ENCODE results near the gene ABCA12.

- TF ChIP-seq CTCF (conservative IDR thresholded peaks at IDR 0.05) (no peak), ZFX (IDR thresholded peaks at IDR 0.05) (no peak)
Observed at GRCh38 chr2:215080545-215080944, 57.9 kb downstream of the ABCA12 start.

All from C4-2B (cell line).